Epithelial cell of proximal tubule (primary cell): ENCODE data around the gene NCK2. TPM values are rescaled to one million over a fixed set of nuclear protein-coding genes. Genes with fewer than 3 reads are reported as not detected.

Source experiments
- DNase-seq: peaks from one replicate; pipeline ENCODE4 v3.0.0-alpha.2; 2011; ENCODE audit warnings: low read depth
- H3K4me3 ChIP-seq: 2 replicates; pipeline ENCODE4 v1.5.1; 2011; ENCODE audit warnings: low read depth, mild to moderate bottlenecking, low read length
- CTCF ChIP-seq: conservative IDR thresholded peaks from 2 replicates; pipeline ENCODE4 v1.5.1; 2012; ENCODE audit warnings: low read depth, mild to moderate bottlenecking, low read length
- total RNA-seq: library from RNA; depleted of rRNA; stranded (reverse); fragments of >200 nt; gene quantifications from 2 replicates; pipeline ENCODE4 v1.2.3, GENCODE V29; 2015

Gene NCK2
- total RNA-seq, 1 donor from 2014 or later: 53.0 TPM

GRCh38 chr2:105814291-105814940 is 69.7 kb downstream of the NCK2 start:
- H3K4me3 ChIP-seq: no peak overlapping the region
- no peak for DNase-seq
- no peak for TF ChIP-seq CTCF

- no peak overlapping the region for H3K4me3 ChIP-seq
- no peak for DNase-seq
- no peak for TF ChIP-seq CTCF
These were observed 70.7 kb downstream of the NCK2 start for GRCh38 chr2:105815401-105815800.

GRCh38 chr2:105820151-105820550 is 75.4 kb downstream of the NCK2 start:
- no peak overlapping the region for H3K4me3 ChIP-seq
- DNase-seq: no peak
- no peak for TF ChIP-seq CTCF

- no peak for TF ChIP-seq CTCF
- DNase-seq: no peak
These were observed 76.0 kb downstream of the NCK2 start for GRCh38 chr2:105820691-105821090.

GRCh38 chr2:105821428-105822125 is 76.9 kb downstream of the NCK2 start:
- DNase-seq: no peak
- TF ChIP-seq CTCF: no peak
- no peak overlapping the region for H3K4me3 ChIP-seq

More at GRCh38 chr2:105820691-105821090, 76.0 kb downstream of the NCK2 start:
- H3K4me3 ChIP-seq: no peak overlapping the region

GRCh38 chr2:105822186-105822585 is 77.5 kb downstream of the NCK2 start:
- no peak for DNase-seq
- no peak for TF ChIP-seq CTCF
- H3K4me3 ChIP-seq: no peak overlapping the region

GRCh38 chr2:105824446-105824845 is 79.7 kb downstream of the NCK2 start:
- no peak for TF ChIP-seq CTCF
- no peak for DNase-seq
- no peak overlapping the region for H3K4me3 ChIP-seq
